HFF-Myc (cell line): ENCODE data around the gene TULP4.

Source experiments
- DNase-seq: peaks from one replicate; pipeline ENCODE4 v3.0.0-alpha.2; 2011; ENCODE audit warnings: low read depth; ENCODE audit errors: extremely low read depth
- H3K4me3 ChIP-seq: replicated peaks from 2 replicates; pipeline ENCODE4 v1.5.1; 2011; ENCODE audit warnings: low read depth, mild to moderate bottlenecking, control low read depth, low read length
- CTCF ChIP-seq: IDR thresholded peaks from 2 replicates; pipeline ENCODE4 v1.5.1; 2012; ENCODE audit warnings: mild to moderate bottlenecking, low read depth, low read length, control low read depth; ENCODE audit errors: missing control alignments

The TULP4 gene

GRCh38 chr6:158559895-158560835, 247.9 kb downstream of the TULP4 start, which contains the start of gene TMEM181:
TMEM181 (plus strand) TSS chr6:158560091; CDS start chr6:158560225, 134 bp downstream.
- peak within 1 kb of the TSS; percentile 61 for H3K4me3 ChIP-seq
- TF ChIP-seq CTCF: no peak
- DNase-seq: no peak

DNA sequence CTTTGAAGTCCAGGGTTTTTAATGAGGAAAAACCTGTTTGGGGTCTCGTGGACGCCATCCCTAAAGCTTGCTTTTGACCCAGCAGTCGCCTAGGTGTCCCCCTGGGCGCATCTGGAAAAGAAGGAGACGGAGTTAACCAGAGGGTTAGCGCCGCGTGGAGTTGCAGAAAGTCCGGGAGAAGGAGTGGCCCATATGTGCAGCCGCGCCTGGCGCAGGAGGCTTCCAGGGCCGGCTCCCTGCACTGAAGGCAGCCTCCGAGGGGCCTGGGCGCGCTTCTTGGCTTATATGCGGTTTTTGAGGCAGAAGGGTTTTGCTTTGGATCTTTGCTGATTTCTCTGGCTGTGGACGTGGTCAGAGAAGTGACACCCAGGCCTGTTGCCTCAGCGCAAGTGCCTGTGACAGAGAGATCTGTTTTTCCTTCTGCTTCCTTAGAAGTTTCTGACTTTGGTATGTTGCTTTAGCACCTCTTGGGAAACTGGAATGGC, 248.6 kb downstream of the TULP4 start:
- DNase-seq: no peak
- H3K4me3 ChIP-seq: peak overlapping the region; percentile 61
- TF ChIP-seq CTCF: no peak
